SH-SY5Y (cell line): ENCODE measurements around the gene CHDH.

Experiments
- GATA2 ChIP-seq: IDR thresholded peaks from 2 replicates; pipeline ENCODE4 v1.6.1; 2011; ENCODE audit warnings: mild to moderate bottlenecking, low read depth, low read length
- GATA3 ChIP-seq: IDR thresholded peaks from 2 replicates; pipeline ENCODE4 v1.6.1; 2011; ENCODE audit warnings: low read depth, mild to moderate bottlenecking, low read length, moderate library complexity

- TF ChIP-seq GATA2 (no peak), GATA3 (no peak)
These were observed 11.7 kb downstream of the CHDH start for GRCh38 chr3:53834429-53835095.
